ENCODE measurements around the gene KRT3. TPM values are rescaled to one million over a fixed set of nuclear protein-coding genes. Genes with fewer than 3 reads are reported as not detected.

The KRT3 gene
- total and polyA plus RNA-seq, 8 donors = 0.53 TPM; not detected in 7

DNA sequence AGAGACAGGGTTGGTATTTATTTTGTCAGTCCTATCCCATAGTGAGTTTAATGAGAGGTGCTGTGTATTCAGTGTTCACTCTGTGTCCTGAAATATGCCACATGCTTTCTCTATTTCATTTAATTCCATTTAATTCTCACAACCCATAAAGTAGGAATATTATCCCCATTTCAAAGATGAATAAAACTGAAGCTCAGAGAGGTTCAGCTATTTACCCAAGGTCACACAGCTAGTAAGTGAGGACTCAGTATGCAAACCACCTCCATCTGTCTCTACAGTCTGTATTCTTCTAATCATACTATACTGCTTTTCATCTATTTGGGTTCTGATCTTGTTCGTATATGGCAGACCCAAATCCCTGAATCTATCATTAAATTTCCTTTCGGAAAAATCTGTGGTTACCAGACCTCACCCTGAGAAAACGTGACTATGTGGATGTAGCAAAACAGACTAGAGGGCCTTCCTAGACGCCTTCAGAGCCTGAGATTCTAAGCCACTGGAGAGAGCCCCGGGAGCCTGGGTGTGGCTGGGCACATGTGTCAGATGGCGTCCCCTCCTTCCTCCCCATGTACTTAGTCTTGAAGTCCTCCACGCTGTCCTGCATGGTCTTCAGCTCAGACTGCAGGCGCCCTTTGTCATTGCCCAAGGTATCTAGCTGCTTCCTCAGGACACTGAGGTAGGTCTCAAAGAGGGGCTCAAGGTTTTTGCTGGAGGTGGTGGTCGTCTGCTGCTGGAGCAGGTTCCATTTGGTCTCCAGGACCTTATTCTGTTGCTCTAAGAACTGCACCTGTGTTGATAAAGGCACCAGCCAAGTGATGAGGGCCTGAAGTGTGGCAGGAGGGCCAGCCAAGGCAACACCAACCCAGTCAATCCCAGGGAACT, 15.5 kb upstream of the KRT3 start:
- intact Hi-C loops (cut with DNase I; ENCODE audit: low total_unique reads) = no loop called here
- 86 to 92% (median 89%) methylated on average over 8 to 9 of the region's 9 CpGs for WGBS, 5 donors
- Histone ChIP-seq H3K9me3 (no peaks in the 10 kb centered on the region), H3K36me3 (no peaks in the 10 kb centered on the region), H3K4me1 (peaks cover 0 to 12% (median 7%) of the 10 kb centered on the region in 4 donors), H3K4me3 (no peak overlapping the region), H3K27me3 (peaks cover 0 to 10% (median 0%) of the 10 kb centered on the region in 3 donors), H3K27ac (no peak overlapping the region)
- TF ChIP-seq EP300 (IDR thresholded peaks at IDR 0.05) = no peak
- no peak for DNase-seq

DNA sequence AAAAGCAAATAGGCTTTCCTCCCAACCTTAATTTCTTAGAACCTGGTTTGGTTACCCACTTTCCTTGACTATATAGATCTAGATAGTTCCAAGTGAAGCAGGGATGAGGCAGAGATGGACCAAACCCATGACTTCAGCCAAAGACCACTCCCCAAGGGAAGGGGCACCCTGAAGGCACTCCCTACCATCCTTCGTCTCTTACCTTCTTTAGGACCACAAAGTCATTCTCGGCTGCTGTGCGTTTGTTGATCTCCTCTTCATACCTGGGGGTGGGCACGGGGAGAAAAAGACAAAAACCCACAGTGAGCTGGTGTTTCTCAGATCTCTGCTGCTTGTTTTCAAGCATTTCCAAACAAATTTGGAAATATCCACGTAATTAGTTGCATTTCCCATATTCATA, 14.6 kb upstream of the KRT3 start:
- H3K9me3 ChIP-seq = no peaks in the 10 kb centered on the region
- intact Hi-C loops (cut with DNase I; ENCODE audit: low total_unique reads) = no loop called here
- TF ChIP-seq POLR2A (IDR thresholded peaks at IDR 0.05) (no peak), POLR2AphosphoS5 (IDR thresholded peaks at IDR 0.05) (no peak), EP300 (IDR thresholded peaks at IDR 0.05) (no peak)
- TF ChIP-seq, protein P1, sequence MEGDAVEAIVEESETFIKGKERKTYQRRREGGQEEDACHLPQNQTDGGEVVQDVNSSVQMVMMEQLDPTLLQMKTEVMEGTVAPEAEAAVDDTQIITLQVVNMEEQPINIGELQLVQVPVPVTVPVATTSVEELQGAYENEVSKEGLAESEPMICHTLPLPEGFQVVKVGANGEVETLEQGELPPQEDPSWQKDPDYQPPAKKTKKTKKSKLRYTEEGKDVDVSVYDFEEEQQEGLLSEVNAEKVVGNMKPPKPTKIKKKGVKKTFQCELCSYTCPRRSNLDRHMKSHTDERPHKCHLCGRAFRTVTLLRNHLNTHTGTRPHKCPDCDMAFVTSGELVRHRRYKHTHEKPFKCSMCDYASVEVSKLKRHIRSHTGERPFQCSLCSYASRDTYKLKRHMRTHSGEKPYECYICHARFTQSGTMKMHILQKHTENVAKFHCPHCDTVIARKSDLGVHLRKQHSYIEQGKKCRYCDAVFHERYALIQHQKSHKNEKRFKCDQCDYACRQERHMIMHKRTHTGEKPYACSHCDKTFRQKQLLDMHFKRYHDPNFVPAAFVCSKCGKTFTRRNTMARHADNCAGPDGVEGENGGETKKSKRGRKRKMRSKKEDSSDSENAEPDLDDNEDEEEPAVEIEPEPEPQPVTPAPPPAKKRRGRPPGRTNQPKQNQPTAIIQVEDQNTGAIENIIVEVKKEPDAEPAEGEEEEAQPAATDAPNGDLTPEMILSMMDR (IDR thresholded peaks at IDR 0.05) = no peak
- peaks cover 0 to 10% (median 0%) of the 10 kb centered on the region in 3 donors for H3K27me3 ChIP-seq
- H3K4me3 ChIP-seq = no peak overlapping the region
- WGBS, 5 donors = 70 to 87% (median 76%) methylated on average over 5 of the region's 5 CpGs
- no peak for DNase-seq
- H3K4me1 ChIP-seq = peaks cover 0 to 12% (median 7%) of the 10 kb centered on the region in 4 donors
- H3K36me3 ChIP-seq = no peaks in the 10 kb centered on the region
- no peak overlapping the region for H3K27ac ChIP-seq

DNA sequence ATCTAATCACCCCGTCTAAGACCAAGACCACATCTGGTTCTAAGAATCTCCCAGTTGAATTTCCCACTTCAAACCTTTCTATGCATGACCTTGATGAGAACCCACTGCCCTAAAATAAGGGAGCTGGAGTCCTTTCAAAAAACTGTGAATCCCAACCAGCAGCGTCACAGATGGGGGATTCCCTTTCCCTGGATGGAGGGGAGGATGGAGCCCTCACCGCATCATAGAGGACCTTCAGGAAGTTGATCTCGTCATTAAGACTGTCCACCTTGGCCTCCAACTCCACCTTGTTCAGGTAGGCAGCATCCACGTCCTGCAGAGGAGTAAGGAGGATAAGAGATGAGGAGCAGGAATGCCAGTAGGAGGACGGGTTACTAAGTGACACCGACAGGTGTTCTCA, 13.2 kb upstream of the KRT3 start:
- WGBS, 5 donors = 77 to 88% (median 81%) methylated on average over 7 of the region's 7 CpGs
- DNase-seq = no peak
- TF ChIP-seq EP300 (IDR thresholded peaks at IDR 0.05) (no peak), POLR2AphosphoS5 (IDR thresholded peaks at IDR 0.05) (no peak), POLR2A (IDR thresholded peaks at IDR 0.05) (no peak)
- TF ChIP-seq, protein P1 (IDR thresholded peaks at IDR 0.05) = no peak
- Histone ChIP-seq H3K4me1 (peaks cover 0 to 4% (median 2%) of the 10 kb centered on the region in 4 donors), H3K27me3 (peaks cover 0 to 10% (median 0%) of the 10 kb centered on the region in 3 donors), H3K9me3 (no peaks in the 10 kb centered on the region), H3K4me3 (no peak overlapping the region), H3K36me3 (no peaks in the 10 kb centered on the region), H3K27ac (no peak overlapping the region)
- intact Hi-C loops (cut with DNase I; ENCODE audit: low total_unique reads) = no loop called here

DNA sequence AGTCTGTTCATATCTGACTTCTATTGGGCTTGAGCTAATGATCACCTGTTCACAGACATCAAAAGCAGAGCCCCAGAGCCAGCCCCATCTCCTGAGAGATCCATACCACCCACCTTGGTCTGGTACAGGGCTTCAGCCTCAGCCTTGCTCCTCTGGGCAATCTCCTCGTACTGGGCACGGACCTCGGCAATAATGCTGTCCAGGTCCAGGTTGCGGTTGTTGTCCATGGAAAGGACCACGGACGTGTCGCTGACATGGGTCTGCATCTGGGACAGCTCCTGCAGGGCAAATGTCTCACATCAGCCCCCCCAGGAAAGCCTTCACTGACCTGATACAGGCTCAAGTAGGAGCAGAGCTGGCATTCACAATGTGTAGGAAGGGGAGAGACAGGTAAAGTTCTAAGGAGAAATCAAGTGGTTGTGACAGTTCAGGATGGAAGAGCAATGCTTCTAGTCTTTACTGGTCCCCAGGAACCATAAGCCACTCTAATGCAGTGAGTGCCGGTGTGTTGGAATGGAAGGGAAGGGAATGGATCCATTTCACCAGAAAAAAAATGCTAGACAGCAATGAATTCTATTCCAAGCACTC, 12.8 kb upstream of the KRT3 start:
- TF ChIP-seq, protein P1 (IDR thresholded peaks at IDR 0.05) = no peak
- TF ChIP-seq POLR2A (IDR thresholded peaks at IDR 0.05) (no peak), POLR2AphosphoS5 (IDR thresholded peaks at IDR 0.05) (no peak), EP300 (IDR thresholded peaks at IDR 0.05) (no peak)
- Histone ChIP-seq H3K4me1 (no peaks in the 10 kb centered on the region), H3K36me3 (no peaks in the 10 kb centered on the region), H3K27me3 (peaks cover 0 to 10% (median 0%) of the 10 kb centered on the region in 3 donors), H3K4me3 (no peak overlapping the region), H3K27ac (no peak overlapping the region), H3K9me3 (no peaks in the 10 kb centered on the region)
- intact Hi-C loops (cut with DNase I; ENCODE audit: low total_unique reads) = no loop called here
- WGBS, 5 donors = 90 to 94% (median 92%) methylated on average over 8 of the region's 8 CpGs
- DNase-seq = no peak

Data from stomach (tissue), 9 donors.